ENCODE results near the gene PPP1R1B. TPM values are rescaled to one million over a fixed set of nuclear protein-coding genes. Genes with fewer than 3 reads are reported as not detected.

The PPP1R1B gene
- polyA plus RNA-seq, 1 donor from 2014 or later: 1.8 TPM

DNA sequence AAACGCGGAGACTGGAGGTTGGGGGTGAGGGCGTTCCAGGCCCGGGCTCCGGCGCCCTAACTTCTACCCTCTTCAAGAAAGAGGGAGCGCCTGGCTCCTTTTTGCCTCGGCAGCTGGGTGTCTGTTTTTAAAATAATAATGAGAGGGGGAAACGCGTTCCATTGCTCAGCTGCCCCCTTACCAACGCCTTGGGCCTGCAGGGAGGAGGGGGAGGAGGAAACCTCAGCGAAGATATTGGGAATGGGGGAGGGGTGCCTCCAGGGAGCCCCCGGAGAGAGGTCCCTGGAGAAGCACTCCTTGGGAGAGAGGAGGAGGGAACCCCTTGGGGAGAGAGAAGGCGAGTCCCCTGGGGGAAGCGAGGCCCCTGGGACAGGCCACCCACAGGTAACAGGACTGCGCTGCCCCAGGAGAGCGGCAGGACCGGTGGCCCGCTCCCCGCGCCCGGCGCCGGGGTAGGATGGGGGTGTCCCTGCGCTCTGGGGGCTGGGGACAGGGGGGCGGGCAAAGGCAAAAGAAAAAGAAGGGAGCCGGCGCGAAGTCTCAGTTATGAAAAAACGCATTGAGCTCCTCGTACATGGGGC lies 21.8 kb upstream of the PPP1R1B start:
- no peak overlapping the region for H3K4me2 ChIP-seq (ENCODE audit: low read length)
- peaks cover 4% of the 10 kb centered on the region for H4K20me1 ChIP-seq (ENCODE audit: insufficient read depth)
- H3K9ac ChIP-seq (ENCODE audit: low read length): no peak overlapping the region
- no peak overlapping the region for H3K4me3 ChIP-seq (ENCODE audit: low read length)
- H3K9me3 ChIP-seq (ENCODE audit: low read length): no peaks in the 10 kb centered on the region
- H3K79me2 ChIP-seq (replicated peaks; ENCODE audit: insufficient read depth, low read length): no peaks in the 10 kb centered on the region
- H3K9me2 ChIP-seq (ENCODE audit: insufficient read depth, low read length): no peaks in the 10 kb centered on the region
- no peaks in the 10 kb centered on the region for H3F3A ChIP-seq (ENCODE audit: insufficient read depth, low read length, poor library complexity, severe bottlenecking)
- H3K27me3 ChIP-seq (ENCODE audit: insufficient read depth, low read depth, low read length): peaks cover 100% of the 10 kb centered on the region
- no peaks in the 10 kb centered on the region for H3K36me3 ChIP-seq (ENCODE audit: insufficient read depth, low read length)
- no peak overlapping the region for H2AFZ ChIP-seq (ENCODE audit: low read depth, low read length)
- H3K27ac ChIP-seq (ENCODE audit: low read length): no peak overlapping the region
- TF ChIP-seq POLR2AphosphoS5 (IDR thresholded peaks at IDR 0.05) (no peak), SMC3 (conservative IDR thresholded peaks at IDR 0.05; ENCODE audit: poor library complexity) (no peak), RAD21 (conservative IDR thresholded peaks at IDR 0.05) (no peak), EZH2 (IDR thresholded peaks at IDR 0.05; ENCODE audit: borderline replicate concordance, insufficient read depth, low read length, poor library complexity, severe bottlenecking) (no peak), MXI1 (conservative IDR thresholded peaks at IDR 0.05; ENCODE audit: poor library complexity, severe bottlenecking) (no peak)
- TF ChIP-seq, protein P1, sequence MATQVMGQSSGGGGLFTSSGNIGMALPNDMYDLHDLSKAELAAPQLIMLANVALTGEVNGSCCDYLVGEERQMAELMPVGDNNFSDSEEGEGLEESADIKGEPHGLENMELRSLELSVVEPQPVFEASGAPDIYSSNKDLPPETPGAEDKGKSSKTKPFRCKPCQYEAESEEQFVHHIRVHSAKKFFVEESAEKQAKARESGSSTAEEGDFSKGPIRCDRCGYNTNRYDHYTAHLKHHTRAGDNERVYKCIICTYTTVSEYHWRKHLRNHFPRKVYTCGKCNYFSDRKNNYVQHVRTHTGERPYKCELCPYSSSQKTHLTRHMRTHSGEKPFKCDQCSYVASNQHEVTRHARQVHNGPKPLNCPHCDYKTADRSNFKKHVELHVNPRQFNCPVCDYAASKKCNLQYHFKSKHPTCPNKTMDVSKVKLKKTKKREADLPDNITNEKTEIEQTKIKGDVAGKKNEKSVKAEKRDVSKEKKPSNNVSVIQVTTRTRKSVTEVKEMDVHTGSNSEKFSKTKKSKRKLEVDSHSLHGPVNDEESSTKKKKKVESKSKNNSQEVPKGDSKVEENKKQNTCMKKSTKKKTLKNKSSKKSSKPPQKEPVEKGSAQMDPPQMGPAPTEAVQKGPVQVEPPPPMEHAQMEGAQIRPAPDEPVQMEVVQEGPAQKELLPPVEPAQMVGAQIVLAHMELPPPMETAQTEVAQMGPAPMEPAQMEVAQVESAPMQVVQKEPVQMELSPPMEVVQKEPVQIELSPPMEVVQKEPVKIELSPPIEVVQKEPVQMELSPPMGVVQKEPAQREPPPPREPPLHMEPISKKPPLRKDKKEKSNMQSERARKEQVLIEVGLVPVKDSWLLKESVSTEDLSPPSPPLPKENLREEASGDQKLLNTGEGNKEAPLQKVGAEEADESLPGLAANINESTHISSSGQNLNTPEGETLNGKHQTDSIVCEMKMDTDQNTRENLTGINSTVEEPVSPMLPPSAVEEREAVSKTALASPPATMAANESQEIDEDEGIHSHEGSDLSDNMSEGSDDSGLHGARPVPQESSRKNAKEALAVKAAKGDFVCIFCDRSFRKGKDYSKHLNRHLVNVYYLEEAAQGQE (IDR thresholded peaks at IDR 0.05; ENCODE audit: borderline replicate concordance): no peak

DNA sequence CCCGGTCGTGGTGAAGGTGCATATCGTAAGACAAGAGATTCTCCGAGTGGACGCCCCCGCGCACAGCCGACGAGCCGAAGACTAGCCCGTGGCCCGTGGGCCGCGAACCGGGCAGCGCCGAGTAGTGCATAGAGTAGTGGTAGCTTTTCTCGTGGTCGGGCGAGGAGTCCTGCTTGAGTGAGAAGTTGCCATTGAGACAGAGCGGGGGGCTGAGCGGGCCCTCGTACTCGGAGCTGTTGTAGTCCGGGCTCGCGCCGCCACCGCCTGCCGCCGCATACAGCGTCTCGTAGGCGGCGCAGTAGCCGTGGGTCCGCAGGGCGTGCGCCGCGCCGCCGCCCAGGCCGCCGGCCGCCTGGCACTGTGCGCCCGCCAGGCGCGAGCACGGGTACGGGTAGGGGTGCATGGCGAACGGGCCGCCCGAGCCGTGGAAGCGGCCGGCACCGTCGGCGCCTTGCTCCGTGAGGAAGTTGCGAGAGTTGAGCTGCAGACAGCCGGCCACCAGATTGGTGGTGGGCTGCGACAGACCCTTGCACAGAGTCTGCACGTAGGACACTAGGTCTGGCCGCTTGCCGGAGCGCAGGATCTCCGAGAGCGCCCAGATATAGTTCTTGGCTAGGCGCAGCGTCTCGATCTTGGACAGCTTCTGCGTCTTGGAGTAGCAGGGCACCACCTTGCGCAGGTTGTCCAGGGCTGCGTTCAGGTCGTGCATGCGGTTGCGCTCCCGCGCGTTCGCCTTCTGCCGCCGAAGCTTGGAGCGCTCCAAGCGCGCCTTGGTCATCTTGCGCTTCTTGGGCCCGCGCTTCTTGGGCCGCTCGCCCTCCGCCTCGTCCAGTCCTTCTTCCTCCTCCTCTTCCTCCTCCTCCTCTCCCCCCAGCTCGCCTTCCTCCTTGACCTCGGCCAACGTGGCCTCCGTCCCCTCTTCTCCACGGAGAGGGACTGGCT lies 21.0 kb upstream of the PPP1R1B start:
- H3K4me2 ChIP-seq (ENCODE audit: low read length): no peak overlapping the region
- H3K4me3 ChIP-seq (ENCODE audit: low read length): peak overlapping the region; percentile 40
- no peaks in the 10 kb centered on the region for H3F3A ChIP-seq (ENCODE audit: insufficient read depth, low read length, poor library complexity, severe bottlenecking)
- no peaks in the 10 kb centered on the region for H3K36me3 ChIP-seq (ENCODE audit: insufficient read depth, low read length)
- peaks cover 95% of the 10 kb centered on the region for H3K27me3 ChIP-seq (ENCODE audit: insufficient read depth, low read depth, low read length)
- H3K9me2 ChIP-seq (ENCODE audit: insufficient read depth, low read length): no peaks in the 10 kb centered on the region
- no peak overlapping the region for H3K27ac ChIP-seq (ENCODE audit: low read length)
- no peak overlapping the region for H3K9ac ChIP-seq (ENCODE audit: low read length)
- H3K9me3 ChIP-seq (ENCODE audit: low read length): no peaks in the 10 kb centered on the region
- H2AFZ ChIP-seq (ENCODE audit: low read depth, low read length): no peak overlapping the region
- H4K20me1 ChIP-seq (ENCODE audit: insufficient read depth): peaks cover 4% of the 10 kb centered on the region
- peak; percentile 92 for TF ChIP-seq EZH2 (IDR thresholded peaks at IDR 0.05; ENCODE audit: borderline replicate concordance, insufficient read depth, low read length, poor library complexity, severe bottlenecking)
- no peak for TF ChIP-seq POLR2AphosphoS5 (IDR thresholded peaks at IDR 0.05)
- no peaks in the 10 kb centered on the region for H3K79me2 ChIP-seq (replicated peaks; ENCODE audit: insufficient read depth, low read length)

DNA sequence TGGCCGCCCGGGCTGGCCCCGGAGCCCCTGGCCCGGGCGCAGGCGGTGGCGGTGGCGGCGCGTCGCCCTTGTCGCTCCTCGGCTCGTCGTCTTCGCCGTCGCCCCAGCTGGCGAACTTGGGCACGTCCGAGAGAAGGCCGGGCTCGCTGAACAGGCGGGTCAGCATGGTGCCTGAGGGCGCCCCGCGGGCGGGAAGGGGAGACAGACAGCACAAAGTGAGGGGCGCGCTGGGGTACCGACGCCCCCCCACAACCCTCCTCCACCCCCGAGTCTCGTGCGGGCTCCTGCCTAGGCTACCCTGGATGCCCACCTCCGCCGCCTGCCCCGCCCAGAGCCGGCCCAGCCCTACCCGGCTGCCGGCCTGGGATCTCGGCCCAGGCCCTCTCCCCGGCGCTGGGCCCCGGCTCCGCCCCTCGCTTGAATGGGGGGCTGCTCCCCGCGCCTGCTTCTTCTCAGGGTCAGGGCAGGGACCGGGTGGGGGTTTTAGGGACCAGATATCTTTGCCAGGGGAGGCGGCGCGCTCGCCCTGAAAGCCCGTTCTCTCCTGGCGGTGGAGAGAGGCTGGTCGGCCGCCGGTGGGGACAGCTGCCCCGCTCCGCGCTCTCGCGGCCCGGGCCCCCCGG lies 20.2 kb upstream of the PPP1R1B start:
- TF ChIP-seq EP300 (conservative IDR thresholded peaks at IDR 0.05; ENCODE audit: poor library complexity, severe bottlenecking): no peak
- peak; percentile 23 for TF ChIP-seq EZH2 (IDR thresholded peaks at IDR 0.05; ENCODE audit: borderline replicate concordance, insufficient read depth, low read length, poor library complexity, severe bottlenecking)
- Histone ChIP-seq H3K4me2 (ENCODE audit: low read length) (no peak overlapping the region), H4K20me1 (ENCODE audit: insufficient read depth) (peaks cover 4% of the 10 kb centered on the region)

More for the DNA sequence above, 20.2 kb upstream of the PPP1R1B start:
- Histone ChIP-seq H3K27ac (ENCODE audit: low read length) (no peak overlapping the region), H3K79me2 (replicated peaks; ENCODE audit: insufficient read depth, low read length) (no peaks in the 10 kb centered on the region), H3K4me3 (ENCODE audit: low read length) (peak overlapping the region; percentile 40), H3K27me3 (ENCODE audit: insufficient read depth, low read depth, low read length) (peaks cover 95% of the 10 kb centered on the region), H3K9ac (ENCODE audit: low read length) (no peak overlapping the region), H3F3A (ENCODE audit: insufficient read depth, low read length, poor library complexity, severe bottlenecking) (no peaks in the 10 kb centered on the region), H2AFZ (ENCODE audit: low read depth, low read length) (no peak overlapping the region), H3K36me3 (ENCODE audit: insufficient read depth, low read length) (no peaks in the 10 kb centered on the region), H3K9me3 (ENCODE audit: low read length) (no peaks in the 10 kb centered on the region), H3K9me2 (ENCODE audit: insufficient read depth, low read length) (no peaks in the 10 kb centered on the region)
